Measurements from ENCODE around the gene HCN4. TPM values are rescaled to one million over a fixed set of nuclear protein-coding genes. Genes with fewer than 3 reads are reported as not detected.

The HCN4 gene
- total and polyA plus RNA-seq, 10 donors, result not detected

DNA sequence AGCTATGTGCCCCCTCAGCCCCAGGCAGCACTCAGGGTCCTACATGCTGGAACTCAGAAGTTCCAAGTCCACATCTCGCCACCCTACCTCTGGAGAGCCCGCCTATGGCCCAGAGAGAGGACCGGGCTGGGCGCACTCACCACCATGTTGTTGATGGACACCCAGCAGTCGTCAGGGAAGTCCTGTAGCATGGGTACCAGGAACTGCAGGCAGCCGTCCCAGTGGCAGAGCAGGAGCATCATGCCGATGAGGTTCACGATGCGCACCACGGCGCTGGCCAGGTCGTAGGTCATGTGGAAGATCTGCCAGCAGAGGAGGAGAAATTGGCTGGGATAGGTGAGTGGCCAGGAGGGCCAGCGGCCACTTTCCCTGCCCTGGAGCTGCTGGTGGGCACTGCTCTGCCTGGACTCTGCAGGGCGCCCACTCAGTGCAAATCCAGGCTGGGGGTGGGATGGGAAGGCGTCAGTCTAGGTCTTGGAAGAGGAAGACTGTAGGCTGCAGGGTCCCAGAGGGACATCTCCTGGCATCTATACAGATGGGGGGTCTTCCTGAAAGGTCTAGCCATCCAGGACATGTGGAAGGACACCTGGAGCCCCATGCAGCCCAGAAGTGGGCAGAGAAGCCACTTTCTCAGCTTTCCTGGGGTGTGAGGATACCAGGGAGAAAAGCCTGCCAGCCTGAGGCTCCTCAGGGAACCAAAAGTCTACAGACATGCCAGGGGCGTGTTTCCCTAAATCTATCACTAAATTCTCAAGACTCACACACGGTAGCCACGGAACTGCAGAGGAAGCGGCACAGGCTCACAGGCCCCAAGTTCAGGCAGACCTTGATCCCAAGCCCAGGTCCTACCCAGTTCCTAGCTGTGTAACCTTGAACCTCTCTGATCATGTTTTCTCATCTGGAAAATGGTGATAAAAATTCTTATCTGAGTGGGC, 36.5 kb downstream of the HCN4 start:
- Histone ChIP-seq H3K4me3 (no peak overlapping the region), H3K36me3 (no peaks in the 10 kb centered on the region), H3K9me3 (no peaks in the 10 kb centered on the region), H3K27ac (no peak overlapping the region), H3K4me1 (no peaks in the 10 kb centered on the region), H3K27me3 (replicated peaks in 1 of 7) (peaks cover 0 to 13% (median 0%) of the 10 kb centered on the region in 7 donors)
- intact Hi-C loops (cut with DNase I; ENCODE audit: low total_unique reads), result no loop called here
- TF ChIP-seq, protein P1, sequence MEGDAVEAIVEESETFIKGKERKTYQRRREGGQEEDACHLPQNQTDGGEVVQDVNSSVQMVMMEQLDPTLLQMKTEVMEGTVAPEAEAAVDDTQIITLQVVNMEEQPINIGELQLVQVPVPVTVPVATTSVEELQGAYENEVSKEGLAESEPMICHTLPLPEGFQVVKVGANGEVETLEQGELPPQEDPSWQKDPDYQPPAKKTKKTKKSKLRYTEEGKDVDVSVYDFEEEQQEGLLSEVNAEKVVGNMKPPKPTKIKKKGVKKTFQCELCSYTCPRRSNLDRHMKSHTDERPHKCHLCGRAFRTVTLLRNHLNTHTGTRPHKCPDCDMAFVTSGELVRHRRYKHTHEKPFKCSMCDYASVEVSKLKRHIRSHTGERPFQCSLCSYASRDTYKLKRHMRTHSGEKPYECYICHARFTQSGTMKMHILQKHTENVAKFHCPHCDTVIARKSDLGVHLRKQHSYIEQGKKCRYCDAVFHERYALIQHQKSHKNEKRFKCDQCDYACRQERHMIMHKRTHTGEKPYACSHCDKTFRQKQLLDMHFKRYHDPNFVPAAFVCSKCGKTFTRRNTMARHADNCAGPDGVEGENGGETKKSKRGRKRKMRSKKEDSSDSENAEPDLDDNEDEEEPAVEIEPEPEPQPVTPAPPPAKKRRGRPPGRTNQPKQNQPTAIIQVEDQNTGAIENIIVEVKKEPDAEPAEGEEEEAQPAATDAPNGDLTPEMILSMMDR (IDR thresholded peaks at IDR 0.05 in 8 of 11, conservative IDR thresholded peaks at IDR 0.05 in 3 of 11), result no peak
- TF ChIP-seq POLR2AphosphoS5 (IDR thresholded peaks at IDR 0.05) (no peak), POLR2A (IDR thresholded peaks at IDR 0.05) (no peak)
- peak; percentile 42 for DNase-seq
- 75 to 89% (median 87%) methylated on average over 14 to 19 of the region's 19 CpGs for WGBS, 5 donors

DNA sequence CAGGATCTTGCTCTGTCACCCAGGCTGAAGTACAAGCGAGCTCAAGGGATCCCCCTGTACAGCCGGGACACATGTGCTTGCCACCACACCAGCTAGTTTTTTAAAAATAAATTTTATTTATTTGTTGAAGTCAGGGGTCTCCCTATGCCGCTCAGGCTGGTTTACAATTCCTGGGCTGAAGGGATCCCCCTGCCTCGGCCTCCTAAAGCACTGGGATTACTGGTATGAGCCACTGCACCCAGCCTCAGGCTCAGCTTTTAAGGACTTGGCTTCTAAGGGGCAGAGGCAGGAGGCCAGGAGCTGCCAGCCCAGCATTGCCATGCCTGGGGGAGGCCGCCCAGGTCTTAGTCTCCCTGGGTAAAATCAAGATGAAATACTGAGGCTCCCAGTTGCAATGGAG, 37.3 kb downstream of the HCN4 start:
- DNase-seq, result no peak
- H3K27ac ChIP-seq, result no peak overlapping the region
- no peak overlapping the region for H3K4me3 ChIP-seq
- WGBS, 5 donors, result 83 to 93% (median 88%) methylated on average over 4 to 5 of the region's 5 CpGs
- no peaks in the 10 kb centered on the region for H3K36me3 ChIP-seq
- TF ChIP-seq POLR2A (IDR thresholded peaks at IDR 0.05) (no peak), POLR2AphosphoS5 (IDR thresholded peaks at IDR 0.05) (no peak)
- TF ChIP-seq, protein P1 (IDR thresholded peaks at IDR 0.05 in 8 of 11, conservative IDR thresholded peaks at IDR 0.05 in 3 of 11), result no peak
- H3K4me1 ChIP-seq, result no peaks in the 10 kb centered on the region
- H3K27me3 ChIP-seq (replicated peaks in 1 of 7), result peaks cover 0 to 18% (median 0%) of the 10 kb centered on the region in 7 donors
- H3K9me3 ChIP-seq, result no peaks in the 10 kb centered on the region
- intact Hi-C loops (cut with DNase I; ENCODE audit: low total_unique reads), result no loop called here

DNA sequence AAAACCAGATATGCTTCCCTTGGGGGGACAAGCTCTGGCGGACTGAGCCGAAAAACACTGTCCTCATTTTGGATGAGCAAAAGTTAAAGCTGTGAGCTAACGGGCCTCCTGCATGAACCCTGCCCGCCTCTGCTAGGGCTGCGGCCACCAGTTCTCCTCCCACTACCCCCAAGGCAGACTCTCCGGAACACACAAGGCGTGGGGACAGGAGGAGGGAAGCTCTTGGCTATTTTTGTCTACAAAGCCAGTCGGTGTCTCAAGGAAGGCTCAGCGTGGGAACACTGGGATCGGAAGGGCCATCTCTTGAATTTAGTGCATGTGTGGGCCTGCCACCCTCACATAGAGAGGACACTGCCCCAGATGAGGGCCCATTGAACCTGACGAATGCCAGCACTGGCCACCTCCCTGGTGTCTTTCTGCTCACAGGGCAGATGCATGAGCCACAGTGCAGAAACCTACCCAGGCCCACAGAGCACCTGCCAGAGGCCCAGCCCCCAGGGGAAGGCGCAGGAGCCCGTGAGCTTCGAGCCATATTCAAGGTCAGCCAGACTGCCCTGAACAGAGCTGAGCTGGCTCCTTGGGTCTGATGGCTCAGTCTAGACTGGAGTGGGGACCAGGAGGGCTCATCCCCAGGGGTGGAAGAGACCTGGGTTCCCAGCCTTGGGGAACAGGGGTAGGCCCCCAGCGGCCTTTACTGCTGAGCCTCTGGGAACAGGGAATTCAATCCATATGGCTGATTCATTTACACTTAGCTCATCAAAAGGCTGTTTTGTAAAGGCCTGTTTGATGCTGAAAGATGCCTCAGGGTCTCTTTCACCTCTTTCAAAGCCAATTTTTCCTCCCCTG, 38.3 kb downstream of the HCN4 start:
- TF ChIP-seq POLR2A (IDR thresholded peaks at IDR 0.05), result no peak
- TF ChIP-seq, protein P1 (IDR thresholded peaks at IDR 0.05 in 8 of 11, conservative IDR thresholded peaks at IDR 0.05 in 3 of 11), result no peak
- TF ChIP-seq POLR2AphosphoS5 (IDR thresholded peaks at IDR 0.05), result no peak
- no peak overlapping the region for H3K4me3 ChIP-seq

More for the DNA sequence above, 38.3 kb downstream of the HCN4 start:
- intact Hi-C loops (cut with DNase I; ENCODE audit: low total_unique reads), result no loop called here
- 76 to 84% (median 79%) methylated on average over 12 to 15 of the region's 15 CpGs for WGBS, 5 donors
- H3K36me3 ChIP-seq, result no peaks in the 10 kb centered on the region
- H3K9me3 ChIP-seq, result no peaks in the 10 kb centered on the region
- no peak overlapping the region for H3K27ac ChIP-seq
- peak; percentile 38 for DNase-seq
- H3K4me1 ChIP-seq, result peaks cover 0 to 5% (median 0%) of the 10 kb centered on the region in 6 donors
- H3K27me3 ChIP-seq (replicated peaks in 1 of 7), result peaks cover 0 to 21% (median 0%) of the 10 kb centered on the region in 7 donors

All from spleen (tissue), 11 donors.